ENCODE measurements around the gene ABCC3. TPM values are rescaled to one million over a fixed set of nuclear protein-coding genes. Genes with fewer than 3 reads are reported as not detected.

ABCC3 gene
- total RNA-seq: 1 to 10 TPM; 1.4 to 4.5 TPM

- peaks cover 0 to 24% of the 10 kb centered on the region in 2 donors for H3K4me1 ChIP-seq
- peak within 1 kb of the TSS; percentile 41 to 53 for H3K4me3 ChIP-seq
- no peaks in the 10 kb centered on the region for H3K36me3 ChIP-seq
- TF ChIP-seq CTCF (IDR thresholded peaks at IDR 0.05): no peak
- H3K27ac ChIP-seq: no peak within 1 kb of the TSS
- H3K9me3 ChIP-seq: no peaks in the 10 kb centered on the region
- peaks cover 0 to 4% of the 10 kb centered on the region in 2 donors for H3K27me3 ChIP-seq
- DNase-seq (ENCODE audit: low spot score): no peak
Measured at GRCh38 chr17:50634224-50634914, at the start of gene ABCC3. Gene ABCC3, plus strand, starts transcription at chr17:50634881. Its CDS starts 56 bp downstream, at chr17:50634937.

GRCh38 chr17:50585346-50585745 lies 49.3 kb upstream of the ABCC3 start:
- DNase-seq (ENCODE audit: low spot score): no peak
- H3K27ac ChIP-seq: peak overlapping the region; percentile 84 to 94

GRCh38 chr17:50585891-50586290 lies 48.8 kb upstream of the ABCC3 start:
- no peak for TF ChIP-seq CTCF (IDR thresholded peaks at IDR 0.05)
- peak overlapping the region; percentile 84 to 94 for H3K27ac ChIP-seq
- peaks cover 0 to 64% of the 10 kb centered on the region in 2 donors for H3K4me1 ChIP-seq
- H3K36me3 ChIP-seq: no peaks in the 10 kb centered on the region
- H3K9me3 ChIP-seq: no peaks in the 10 kb centered on the region
- DNase-seq (ENCODE audit: low spot score): no peak
- H3K27me3 ChIP-seq: no peaks in the 10 kb centered on the region
- H3K4me3 ChIP-seq: no peak overlapping the region

More at GRCh38 chr17:50585346-50585745, 49.3 kb upstream of the ABCC3 start:
- Histone ChIP-seq H3K36me3 (no peaks in the 10 kb centered on the region), H3K27me3 (no peaks in the 10 kb centered on the region), H3K4me1 (peaks cover 0 to 59% of the 10 kb centered on the region in 2 donors), H3K4me3 (no peak overlapping the region), H3K9me3 (no peaks in the 10 kb centered on the region)
- no peak for TF ChIP-seq CTCF (IDR thresholded peaks at IDR 0.05)

- peak overlapping the region; percentile 84 to 94 for H3K27ac ChIP-seq
- no peaks in the 10 kb centered on the region for H3K36me3 ChIP-seq
- TF ChIP-seq CTCF (IDR thresholded peaks at IDR 0.05): no peak
- no peak overlapping the region for H3K4me3 ChIP-seq
- H3K27me3 ChIP-seq: no peaks in the 10 kb centered on the region
- DNase-seq (ENCODE audit: low spot score): no peak
- no peaks in the 10 kb centered on the region for H3K9me3 ChIP-seq
- peaks cover 0 to 72% of the 10 kb centered on the region in 2 donors for H3K4me1 ChIP-seq
Measured at GRCh38 chr17:50586421-50587247, 48.0 kb upstream of the ABCC3 start.

GRCh38 chr17:50587571-50587970 lies 47.1 kb upstream of the ABCC3 start:
- Histone ChIP-seq H3K27me3 (no peaks in the 10 kb centered on the region), H3K9me3 (no peaks in the 10 kb centered on the region), H3K4me1 (peaks cover 0 to 69% of the 10 kb centered on the region in 2 donors), H3K4me3 (no peak overlapping the region), H3K27ac (peak overlapping the region; percentile 84 to 94), H3K36me3 (no peaks in the 10 kb centered on the region)
- no peak for TF ChIP-seq CTCF (IDR thresholded peaks at IDR 0.05)
- no peak for DNase-seq (ENCODE audit: low spot score)
